ENCODE results near the gene OTUB2.

Gene OTUB2

DNA sequence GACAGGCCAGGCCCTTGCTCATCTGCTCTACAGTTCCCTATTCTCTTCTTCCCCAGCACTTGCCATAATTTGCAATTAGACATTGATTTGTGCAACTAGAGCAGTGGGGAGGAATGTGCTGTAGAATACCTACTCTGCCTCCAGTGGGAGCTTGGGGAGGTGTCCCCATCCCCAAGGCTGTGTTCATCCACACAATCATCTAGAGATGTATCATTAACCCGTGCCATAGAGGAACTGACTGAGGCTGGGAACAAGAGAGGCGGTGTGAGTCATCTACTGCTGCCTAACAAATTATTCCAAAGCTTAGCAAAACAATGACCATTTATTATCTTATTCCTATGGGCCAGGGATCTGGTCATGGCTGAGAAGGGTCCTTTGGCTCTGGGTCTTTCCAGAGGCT, 5.1 kb upstream of the OTUB2 start:
- Mint-ChIP-seq H3K4me1 (peaks cover 4% of the 10 kb centered on the region), H3K36me3 (no peaks in the 10 kb centered on the region), H3K27ac (no peak overlapping the region), H3K27me3 (peaks cover 31% of the 10 kb centered on the region), H3K4me3 (no peak overlapping the region), H3K9me3 (no peaks in the 10 kb centered on the region)
- DNase-seq (ENCODE audit: low spot score in 2 of 2) (no peak), ATAC-seq (ENCODE audit: low read depth) (no peak)

DNA sequence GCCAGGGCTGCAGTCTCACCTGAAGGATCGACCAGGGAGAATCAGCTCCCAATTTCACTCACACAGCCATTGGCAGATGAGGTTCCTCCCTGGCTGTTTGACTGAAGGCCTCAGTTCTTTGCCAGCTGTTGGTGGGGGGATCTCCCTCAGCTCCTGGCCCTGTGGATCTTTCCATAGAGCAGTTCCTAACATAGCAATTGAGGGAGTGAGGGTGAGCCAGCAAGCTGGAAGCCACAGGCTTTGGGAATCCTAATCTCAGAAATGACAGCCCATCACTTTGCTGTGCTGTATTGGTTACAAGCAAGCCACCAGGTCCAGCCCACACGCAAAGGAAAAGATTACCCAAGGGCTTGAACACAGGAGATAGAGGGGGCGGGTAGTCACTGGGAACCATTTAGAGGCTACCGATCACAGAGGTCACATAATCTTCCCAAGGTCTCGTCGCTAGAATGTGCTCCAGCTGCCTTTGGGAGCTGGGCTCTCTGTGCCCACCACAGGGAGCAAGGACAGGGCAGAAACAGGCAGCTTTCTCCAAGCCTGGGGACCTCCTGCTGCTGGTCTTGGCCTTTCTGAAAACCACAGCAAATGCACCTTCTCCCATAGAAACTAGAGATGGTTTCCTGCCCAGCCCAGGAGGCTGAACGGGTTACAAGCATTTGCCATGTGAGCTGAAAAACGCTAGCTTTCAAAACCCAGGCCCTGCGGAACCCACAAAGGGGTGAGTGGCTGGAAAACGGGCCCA, 4.6 kb upstream of the OTUB2 start:
- H3K4me1 Mint-ChIP-seq: peaks cover 6% of the 10 kb centered on the region
- no peak overlapping the region for H3K4me3 Mint-ChIP-seq
- no peaks in the 10 kb centered on the region for H3K9me3 Mint-ChIP-seq
- peaks cover 29% of the 10 kb centered on the region for H3K27me3 Mint-ChIP-seq
- ATAC-seq (ENCODE audit: low read depth) (no peak), DNase-seq (ENCODE audit: low spot score in 2 of 2) (no peak)
- no peaks in the 10 kb centered on the region for H3K36me3 Mint-ChIP-seq
- H3K27ac Mint-ChIP-seq: no peak overlapping the region

DNA sequence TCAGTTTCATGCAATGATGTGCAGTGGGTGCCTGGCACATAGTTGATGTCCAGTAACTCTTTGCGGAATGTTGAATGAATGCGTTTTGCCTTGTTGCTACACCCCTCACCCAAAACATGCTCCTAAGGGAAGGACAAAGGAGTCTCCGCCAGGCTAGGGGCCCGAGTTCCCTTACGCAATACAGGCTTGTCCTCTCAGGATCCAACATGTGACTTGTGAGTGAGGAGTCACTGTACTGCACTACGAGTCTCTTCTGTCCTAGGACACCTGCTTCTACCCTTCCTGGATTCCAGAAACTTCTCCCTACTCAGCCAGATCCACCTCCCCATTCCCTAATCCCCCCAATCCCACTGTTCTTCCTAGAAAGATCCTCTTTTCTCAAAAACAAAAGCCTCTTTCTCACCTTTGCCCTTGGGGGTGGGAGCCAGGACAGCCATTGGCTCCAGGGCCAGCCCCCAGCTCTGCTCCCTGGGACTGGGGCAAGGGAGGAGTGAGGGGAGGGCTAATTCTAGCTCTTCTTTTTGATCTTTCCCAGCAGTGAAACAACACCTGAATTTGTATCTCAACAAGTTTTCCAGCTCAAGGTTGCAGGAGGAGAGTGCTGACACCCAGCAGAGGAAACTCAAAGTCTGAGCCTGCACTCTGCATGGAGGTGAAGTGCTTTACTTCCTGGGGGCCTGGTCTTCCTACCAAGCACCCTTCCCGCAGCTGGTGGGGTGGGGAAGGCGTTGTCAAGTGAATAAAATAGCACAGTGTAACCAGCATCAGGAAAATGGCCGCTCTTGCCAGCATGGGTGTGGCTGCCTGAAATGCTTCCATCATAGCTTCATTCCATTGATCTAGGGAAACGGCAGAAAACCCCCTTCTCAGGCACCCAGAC, 3.4 kb upstream of the OTUB2 start:
- DNase-seq (ENCODE audit: low spot score in 2 of 2) (no peak), ATAC-seq (ENCODE audit: low read depth) (no peak)
- H3K27ac Mint-ChIP-seq: no peak overlapping the region
- peaks cover 6% of the 10 kb centered on the region for H3K4me1 Mint-ChIP-seq
- H3K4me3 Mint-ChIP-seq: no peak overlapping the region
- H3K27me3 Mint-ChIP-seq: peaks cover 25% of the 10 kb centered on the region
- no peaks in the 10 kb centered on the region for H3K36me3 Mint-ChIP-seq
- H3K9me3 Mint-ChIP-seq: no peaks in the 10 kb centered on the region

DNA sequence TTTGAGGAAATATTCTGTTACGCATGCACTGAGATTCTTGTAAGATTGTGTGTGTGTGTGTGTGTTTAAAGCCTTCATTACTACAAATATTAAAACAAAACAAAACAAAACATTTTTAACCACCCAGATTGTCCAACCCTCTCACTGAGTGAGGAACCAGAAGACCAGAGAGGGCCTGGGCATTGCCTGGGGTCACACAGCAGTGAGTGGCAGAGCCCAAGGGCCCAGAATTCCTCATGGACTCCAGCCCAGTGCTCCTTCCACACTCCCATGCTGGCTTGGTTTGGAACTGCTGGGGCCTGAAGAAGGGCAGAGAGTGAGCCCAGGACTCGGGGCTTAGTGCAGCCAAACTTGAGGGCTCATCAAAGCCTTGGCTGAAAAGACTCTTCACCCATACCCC, 1.6 kb upstream of the OTUB2 start:
- H3K4me3 Mint-ChIP-seq: no peak overlapping the region
- no peaks in the 10 kb centered on the region for H3K36me3 Mint-ChIP-seq
- DNase-seq (ENCODE audit: low spot score in 2 of 2) (no peak), ATAC-seq (ENCODE audit: low read depth) (no peak)
- no peaks in the 10 kb centered on the region for H3K9me3 Mint-ChIP-seq
- H3K27me3 Mint-ChIP-seq: peaks cover 23% of the 10 kb centered on the region
- no peak overlapping the region for H3K27ac Mint-ChIP-seq
- peaks cover 9% of the 10 kb centered on the region for H3K4me1 Mint-ChIP-seq

DNA sequence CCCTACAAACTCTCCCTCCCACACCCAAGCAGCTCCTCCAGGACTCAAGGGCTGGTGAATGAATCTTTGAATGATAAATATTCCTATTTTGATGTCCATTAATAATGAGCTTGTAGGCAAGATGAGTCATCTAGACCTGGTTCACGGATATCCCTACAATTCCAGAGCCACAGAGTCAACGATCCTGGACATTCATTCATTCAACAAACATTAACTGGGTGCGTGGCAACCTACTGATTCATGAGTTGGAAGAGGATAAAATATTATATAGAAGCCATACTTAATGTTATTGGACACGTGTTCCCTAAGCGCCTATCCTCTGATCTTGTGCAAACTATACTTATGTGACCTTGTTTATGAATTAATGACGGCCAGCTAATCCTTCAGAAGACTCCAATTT, 420 bp upstream of the OTUB2 start:
- no peak for DNase-seq (ENCODE audit: low spot score in 2 of 2)
- peaks cover 9% of the 10 kb centered on the region for H3K4me1 Mint-ChIP-seq
- no peak for ATAC-seq (ENCODE audit: low read depth)
- peaks cover 16% of the 10 kb centered on the region for H3K27me3 Mint-ChIP-seq
- H3K4me3 Mint-ChIP-seq: peak overlapping the region; percentile 78
- H3K9me3 Mint-ChIP-seq: no peaks in the 10 kb centered on the region
- peak overlapping the region; percentile 26 for H3K27ac Mint-ChIP-seq
- no peaks in the 10 kb centered on the region for H3K36me3 Mint-ChIP-seq

DNA sequence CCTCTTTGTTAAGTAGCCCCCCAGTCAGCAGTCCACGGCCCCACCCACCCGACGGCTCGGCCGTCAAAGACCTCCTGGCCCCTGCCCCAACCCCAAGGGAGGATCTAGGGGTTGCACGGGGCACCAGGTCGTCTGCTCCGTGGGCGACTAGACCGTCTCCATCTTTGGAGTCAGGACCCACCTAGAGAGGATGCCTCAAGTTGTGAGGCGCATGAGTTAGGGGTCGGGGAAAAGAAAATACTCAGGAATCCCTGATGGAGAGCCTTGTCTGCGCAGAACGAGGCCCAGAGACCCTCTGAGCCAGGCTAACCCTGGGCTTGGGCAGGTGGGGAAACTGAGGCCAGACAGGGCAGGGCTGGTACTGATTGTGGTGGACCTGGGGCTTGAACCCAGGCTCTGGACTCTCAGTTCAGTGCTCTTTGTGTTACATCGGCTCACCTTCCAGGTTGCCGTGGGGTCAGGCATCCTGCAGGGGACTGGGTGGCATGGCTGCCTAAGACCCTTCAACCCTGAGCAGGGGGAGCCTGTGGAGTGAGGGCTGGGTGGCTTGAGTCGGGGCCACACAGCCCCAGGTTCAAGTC, 839 bp downstream of the OTUB2 start:
- Mint-ChIP-seq H3K4me1 (peaks cover 9% of the 10 kb centered on the region), H3K27ac (no peak overlapping the region), H3K27me3 (peaks cover 14% of the 10 kb centered on the region), H3K9me3 (no peaks in the 10 kb centered on the region), H3K36me3 (no peaks in the 10 kb centered on the region), H3K4me3 (peak overlapping the region; percentile 63)
- ATAC-seq (ENCODE audit: low read depth) (no peak), DNase-seq (ENCODE audit: low spot score in 2 of 2) (no peak)

DNA sequence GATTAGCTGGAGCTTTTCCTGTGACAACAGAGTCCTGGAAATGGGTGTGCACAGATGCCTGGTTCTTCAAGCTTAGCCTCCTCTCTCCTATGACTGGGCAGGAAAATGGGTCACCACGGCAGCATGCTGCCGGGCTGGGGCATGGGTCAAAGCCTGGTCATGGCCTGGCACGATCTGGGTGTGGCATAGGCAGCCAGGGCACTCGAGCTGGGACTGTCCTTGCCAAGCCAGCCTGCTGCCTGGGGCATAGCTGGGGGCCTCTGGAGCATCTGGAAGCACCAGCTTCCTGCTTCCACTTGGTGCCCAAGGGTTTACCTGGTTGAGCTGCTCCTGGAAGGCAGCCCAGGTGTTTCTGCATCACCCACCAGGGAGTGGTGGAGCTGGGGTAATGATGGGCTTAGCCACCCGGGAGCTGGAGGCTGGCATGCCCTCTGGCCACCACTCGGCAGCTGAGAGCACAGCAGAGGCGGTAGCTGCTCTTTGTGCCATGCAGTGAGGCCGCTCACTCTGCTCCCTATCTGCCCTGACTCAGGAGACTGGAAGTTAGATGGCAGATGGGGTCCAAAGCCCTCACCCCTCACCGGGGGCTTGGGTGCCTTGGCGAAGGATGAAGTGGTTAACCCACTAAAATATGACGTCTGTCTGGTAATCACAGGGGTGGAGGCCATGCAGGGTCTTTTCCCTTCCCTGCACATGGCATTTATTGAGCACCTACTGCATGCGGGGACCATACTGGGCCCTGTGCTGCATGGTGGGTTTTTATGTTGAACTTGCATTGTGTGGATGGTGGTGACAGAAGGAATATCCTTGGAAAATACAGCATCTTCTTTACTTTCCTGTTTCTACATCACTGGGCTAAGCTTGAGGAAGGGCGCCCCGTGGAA, 1.7 kb downstream of the OTUB2 start:
- H3K27ac Mint-ChIP-seq: no peak overlapping the region
- H3K4me1 Mint-ChIP-seq: peaks cover 9% of the 10 kb centered on the region
- no peak for ATAC-seq (ENCODE audit: low read depth)
- H3K36me3 Mint-ChIP-seq: no peaks in the 10 kb centered on the region
- H3K9me3 Mint-ChIP-seq: no peaks in the 10 kb centered on the region
- H3K27me3 Mint-ChIP-seq: peaks cover 9% of the 10 kb centered on the region
- no peak for DNase-seq (ENCODE audit: low spot score in 2 of 2)
- H3K4me3 Mint-ChIP-seq: peak overlapping the region; percentile 7

DNA sequence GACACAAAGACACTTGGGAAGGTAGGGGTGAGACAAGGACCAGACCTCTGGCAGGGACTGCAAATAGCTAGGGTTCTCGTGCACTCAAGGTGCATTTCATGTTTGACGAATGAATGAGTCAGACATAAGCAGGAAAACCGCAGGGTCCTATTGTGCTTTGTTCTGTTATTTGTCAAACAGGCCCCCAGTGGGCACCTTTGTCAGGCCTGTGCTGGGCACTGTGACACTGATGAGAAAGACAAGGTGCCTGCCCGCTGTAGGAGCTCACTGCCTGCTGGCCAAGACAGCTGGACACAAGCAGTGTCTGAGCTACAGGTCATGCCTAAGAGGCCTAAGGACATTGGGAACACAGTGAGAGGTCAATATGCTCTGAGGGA, 2.3 kb downstream of the OTUB2 start:
- Mint-ChIP-seq H3K4me1 (peaks cover 9% of the 10 kb centered on the region), H3K27ac (no peak overlapping the region), H3K9me3 (no peaks in the 10 kb centered on the region), H3K4me3 (no peak overlapping the region), H3K36me3 (no peaks in the 10 kb centered on the region), H3K27me3 (peaks cover 5% of the 10 kb centered on the region)
- DNase-seq (ENCODE audit: low spot score in 2 of 2) (no peak), ATAC-seq (ENCODE audit: low read depth) (no peak)

DNA sequence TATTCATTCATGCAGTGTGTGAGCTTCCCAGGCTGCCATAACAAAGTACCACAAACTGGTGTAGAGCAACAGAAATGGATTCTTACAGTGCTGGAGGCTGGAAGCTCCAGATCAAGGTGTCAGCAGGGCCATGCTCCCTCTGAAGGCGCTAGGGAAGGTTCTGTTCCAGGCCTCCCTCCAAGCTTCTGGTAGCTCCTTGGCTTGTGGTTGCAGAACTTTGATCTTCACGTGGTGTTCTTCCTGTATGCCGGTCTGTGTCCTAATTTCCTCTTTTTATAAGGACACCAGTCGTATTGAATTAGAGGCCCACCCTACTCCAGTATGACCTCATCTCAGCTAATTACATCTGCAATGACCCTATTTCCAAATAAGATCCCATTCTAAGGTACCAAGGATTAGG, 3.1 kb downstream of the OTUB2 start:
- DNase-seq (ENCODE audit: low spot score in 2 of 2) (no peak), ATAC-seq (ENCODE audit: low read depth) (no peak)
- no peaks in the 10 kb centered on the region for H3K9me3 Mint-ChIP-seq
- peaks cover 4% of the 10 kb centered on the region for H3K27me3 Mint-ChIP-seq
- no peaks in the 10 kb centered on the region for H3K36me3 Mint-ChIP-seq
- no peak overlapping the region for H3K4me3 Mint-ChIP-seq
- H3K4me1 Mint-ChIP-seq: peaks cover 9% of the 10 kb centered on the region
- no peak overlapping the region for H3K27ac Mint-ChIP-seq

DNA sequence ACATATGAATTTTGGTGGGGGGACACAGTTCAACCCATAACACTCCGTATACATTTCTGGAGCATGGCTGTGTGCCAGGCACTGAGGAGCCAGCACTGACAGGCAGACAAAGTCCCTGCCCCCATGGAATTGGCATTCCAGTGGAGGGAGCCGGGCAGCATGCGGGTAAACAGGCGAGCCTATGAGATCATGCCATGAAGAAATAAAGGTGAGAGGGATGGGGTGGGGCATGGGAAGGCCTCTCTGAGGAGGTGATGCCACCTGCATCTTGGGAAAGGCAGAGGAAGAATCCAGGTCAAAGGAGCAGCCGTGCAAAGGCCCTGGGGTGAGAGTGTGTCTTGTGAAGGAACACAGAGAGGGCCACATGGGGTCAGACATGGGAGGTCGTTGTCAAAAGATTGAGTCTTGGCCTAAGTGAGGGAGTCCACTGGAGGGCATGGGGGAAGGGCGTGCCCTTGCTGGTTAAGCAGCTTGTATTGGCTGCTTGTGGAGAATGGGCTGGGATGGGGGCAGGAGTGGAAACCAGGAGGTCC, 3.6 kb downstream of the OTUB2 start:
- ATAC-seq (ENCODE audit: low read depth): no peak
- H3K27me3 Mint-ChIP-seq: peaks cover 2% of the 10 kb centered on the region
- H3K27ac Mint-ChIP-seq: no peak overlapping the region
- no peaks in the 10 kb centered on the region for H3K36me3 Mint-ChIP-seq
- DNase-seq (ENCODE audit: low spot score in 2 of 2): no peak
- H3K9me3 Mint-ChIP-seq: no peaks in the 10 kb centered on the region
- H3K4me3 Mint-ChIP-seq: no peak overlapping the region
- H3K4me1 Mint-ChIP-seq: peaks cover 9% of the 10 kb centered on the region

DNA sequence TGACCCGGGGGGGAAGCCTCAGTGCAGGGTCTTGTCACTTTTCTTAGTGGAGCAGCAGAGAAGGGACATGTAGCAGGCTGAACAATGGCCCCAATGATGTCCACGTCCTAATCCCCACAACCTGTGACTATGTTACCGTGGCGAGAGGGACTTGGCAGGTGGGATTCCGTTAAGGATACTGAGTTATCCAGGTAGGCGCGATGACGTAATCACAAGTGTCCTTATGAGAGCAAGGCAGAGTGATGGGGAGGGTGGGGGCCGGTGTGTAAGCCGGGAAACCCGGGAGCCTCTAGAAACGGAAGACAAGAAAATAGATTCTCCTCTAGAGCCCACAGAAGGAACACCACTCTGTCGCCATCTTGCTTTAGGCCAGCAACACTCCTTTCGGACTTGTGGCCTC, 4.4 kb downstream of the OTUB2 start:
- no peak for ATAC-seq (ENCODE audit: low read depth)
- H3K4me3 Mint-ChIP-seq: no peak overlapping the region

DNA sequence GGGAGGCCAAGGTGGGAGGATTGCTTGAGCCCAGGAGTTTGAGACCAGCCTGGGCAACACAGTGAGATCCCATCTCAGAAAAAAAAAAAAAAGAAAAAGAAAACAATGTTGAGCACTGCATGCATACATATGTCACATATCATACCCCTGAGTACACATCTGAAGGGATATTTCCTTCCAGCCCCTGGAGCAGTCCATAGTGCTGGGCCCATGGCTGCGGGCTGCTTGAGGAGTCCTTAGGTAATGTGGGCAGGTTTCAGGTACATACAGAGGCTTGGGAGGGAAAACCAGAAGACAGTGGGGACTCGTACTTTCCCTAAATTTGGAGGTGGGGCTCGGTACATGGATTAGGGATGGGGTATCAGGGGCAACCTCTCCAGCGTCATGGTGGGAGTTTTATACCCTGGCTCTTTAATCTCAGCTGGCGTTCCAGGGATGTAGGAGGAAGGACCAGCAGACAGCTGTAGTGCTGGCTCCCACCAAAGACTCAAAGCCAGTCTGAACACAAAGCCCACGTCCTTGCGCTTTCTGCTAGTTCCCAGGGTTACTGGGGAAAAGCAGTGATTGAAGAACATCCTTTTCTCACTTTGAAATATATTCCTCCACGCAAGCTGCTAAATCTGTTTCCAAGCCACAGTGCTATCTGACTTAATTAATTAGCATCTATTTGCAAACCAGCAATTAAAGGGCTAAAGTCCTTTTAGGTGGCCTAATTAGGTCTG, 5.2 kb downstream of the OTUB2 start:
- no peak for ATAC-seq (ENCODE audit: low read depth)
- no peaks in the 10 kb centered on the region for H3K27me3 Mint-ChIP-seq
- no peak for DNase-seq (ENCODE audit: low spot score in 2 of 2)
- H3K4me3 Mint-ChIP-seq: no peak overlapping the region
- no peaks in the 10 kb centered on the region for H3K9me3 Mint-ChIP-seq
- no peaks in the 10 kb centered on the region for H3K36me3 Mint-ChIP-seq
- peaks cover 3% of the 10 kb centered on the region for H3K4me1 Mint-ChIP-seq
- H3K27ac Mint-ChIP-seq: no peak overlapping the region

More for the DNA sequence above, 4.4 kb downstream of the OTUB2 start:
- no peaks in the 10 kb centered on the region for H3K36me3 Mint-ChIP-seq
- H3K9me3 Mint-ChIP-seq: no peaks in the 10 kb centered on the region
- no peak overlapping the region for H3K27ac Mint-ChIP-seq
- no peak for DNase-seq (ENCODE audit: low spot score in 2 of 2)
- H3K4me1 Mint-ChIP-seq: peaks cover 9% of the 10 kb centered on the region
- H3K27me3 Mint-ChIP-seq: no peaks in the 10 kb centered on the region

DNA sequence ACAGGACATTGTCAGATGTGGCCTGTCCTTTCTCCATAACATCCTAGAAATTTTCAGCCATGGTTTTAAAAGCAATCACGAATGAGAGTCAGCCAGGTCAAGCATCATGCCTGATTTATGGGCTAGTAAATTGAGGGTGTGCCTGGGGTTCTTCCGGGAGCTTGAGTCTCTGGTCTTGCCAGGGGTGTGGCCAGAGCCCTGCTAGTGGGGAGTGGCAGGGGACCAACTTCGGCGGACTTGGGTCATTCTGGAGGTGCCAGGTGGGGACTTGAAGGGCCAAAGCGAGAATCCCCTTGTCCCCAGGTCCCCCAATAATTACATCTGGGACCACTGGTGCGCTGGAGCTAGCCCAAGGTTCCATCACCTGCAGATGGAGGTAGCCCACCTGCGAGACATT, 5.7 kb downstream of the OTUB2 start:
- ATAC-seq (ENCODE audit: low read depth): no peak
- Mint-ChIP-seq H3K4me3 (no peak overlapping the region), H3K9me3 (no peaks in the 10 kb centered on the region), H3K4me1 (peaks cover 6% of the 10 kb centered on the region), H3K36me3 (no peaks in the 10 kb centered on the region), H3K27me3 (peaks cover 3% of the 10 kb centered on the region), H3K27ac (no peak overlapping the region)
- DNase-seq (ENCODE audit: low spot score in 2 of 2): no peak
